SK-N-SH (cell line): ENCODE measurements around the gene ALG11. TPM values are rescaled to one million over a fixed set of nuclear protein-coding genes. Genes with fewer than 3 reads are reported as not detected.

Experiments used
- CTCF ChIA-PET: fragments of 300-600, 350-600 bp; formaldehyde crosslinking; extraction: SDS; loops from one replicate; lab custom pipeline; 2021; lab: Yijun Ruan, JAX
- POLR2A ChIA-PET: fragments of 350-600 bp; sonication (Branson Sonifier 250); formaldehyde crosslinking; extraction: SDS; loops from one replicate; lab custom pipeline; 2020; ENCODE audit warnings: antibody characterized with exemption, inconsistent platforms; lab: Yijun Ruan, JAX
- DNase-seq: peaks from one replicate; pipeline ENCODE4 v3.0.0; 2012
- H2AFZ ChIP-seq: fragments of 200-600 bp; sonication (generic); 2 replicates; pipeline ENCODE4 v1.8.1; 2016; ENCODE audit warnings: antibody characterized with exemption, mild to moderate bottlenecking, low read depth
- H3F3A ChIP-seq: fragments of 200-600 bp; sonication (generic); replicated peaks from 2 replicates; pipeline ENCODE3; 2016; ENCODE audit warnings: antibody characterized with exemption, mild to moderate bottlenecking; ENCODE audit not compliant: insufficient read depth
- H3K27ac ChIP-seq, 2 experiments: fragments of 200-500 bp in 1 of 2; fragments of 200-600 bp in 1 of 2; sonication (Bioruptor generic) in 1 of 2; sonication (generic), shearing (Covaris generic) in 1 of 2; 2 replicates each; pipeline versions ENCODE4 v1.5.1 to v1.6.1; 2014 to 2016; ENCODE audit warnings: low read depth in 2 of 2, inconsistent platforms in 1 of 2, low read length in 1 of 2, mild to moderate bottlenecking in 1 of 2, mixed read lengths in 1 of 2
- H3K27me3 ChIP-seq: fragments of 200-600 bp; sonication (generic), shearing (Covaris generic); 2 replicates; pipeline ENCODE4 v1.6.1; 2016; ENCODE audit warnings: mixed run types; ENCODE audit not compliant: insufficient read depth
- H3K36me3 ChIP-seq, 2 experiments: fragments of 200-500 bp in 1 of 2; fragments of 200-600 bp in 1 of 2; sonication (Bioruptor generic) in 1 of 2; sonication (generic) in 1 of 2; replicated peaks in 1 of 2; 2 replicates each; pipeline versions ENCODE3 to v1.5.1; 2014 to 2016; ENCODE audit warnings: low read length in 1 of 2, mild to moderate bottlenecking in 1 of 2; ENCODE audit not compliant: insufficient read depth in 2 of 2, control insufficient read depth in 1 of 2
- H3K4me1 ChIP-seq, 2 experiments: fragments of 200-500 bp in 1 of 2; fragments of 200-600 bp in 1 of 2; sonication (Bioruptor generic) in 1 of 2; sonication (generic), shearing (Covaris generic) in 1 of 2; 2 replicates each; pipeline versions ENCODE4 v1.5.1 to v1.6.1; 2014 to 2016; ENCODE audit warnings: low read depth in 1 of 2, low read length in 1 of 2, mixed run types in 1 of 2; ENCODE audit not compliant: insufficient read depth in 2 of 2, control insufficient read depth in 1 of 2
- H3K4me2 ChIP-seq: fragments of 200-600 bp; sonication (generic), shearing (Covaris generic); 2 replicates; pipeline ENCODE4 v1.6.1; 2017; ENCODE audit warnings: mixed run types
- H3K4me3 ChIP-seq, 2 experiments: fragments of 200-500 bp in 1 of 2; fragments of 200-600 bp in 1 of 2; sonication (Bioruptor generic) in 1 of 2; sonication (generic), shearing (Covaris generic) in 1 of 2; 2 replicates each; pipeline versions ENCODE4 v1.5.1 to v1.8.1; 2014 to 2016; ENCODE audit warnings: low read depth in 2 of 2, inconsistent platforms in 1 of 2, low read length in 1 of 2, mild to moderate bottlenecking in 1 of 2, mixed read lengths in 1 of 2, moderate library complexity in 1 of 2
- H3K79me2 ChIP-seq: fragments of 200-600 bp; sonication (generic); 2 replicates; pipeline ENCODE4 v1.8.1; 2017; ENCODE audit warnings: mild to moderate bottlenecking; ENCODE audit not compliant: insufficient read depth
- H3K9ac ChIP-seq: fragments of 200-600 bp; sonication (generic); 2 replicates; pipeline ENCODE4 v1.6.1; 2017; ENCODE audit warnings: mixed run types
- H3K9me2 ChIP-seq: fragments of 200-600 bp; sonication (generic); 2 replicates; pipeline ENCODE4 v1.6.1; 2017; ENCODE audit warnings: mixed run types
- H3K9me3 ChIP-seq: fragments of 200-600 bp; sonication (generic); 2 replicates; pipeline ENCODE4 v1.6.1; 2017; ENCODE audit warnings: mixed run types, mild to moderate bottlenecking, moderate library complexity
- H4K20me1 ChIP-seq: fragments of 200-600 bp; sonication (generic); 2 replicates; pipeline ENCODE4 v1.6.1; 2017; ENCODE audit warnings: mild to moderate bottlenecking, mixed run types; ENCODE audit not compliant: insufficient read depth
- ELF1 ChIP-seq: IDR thresholded peaks from 2 replicates; pipeline ENCODE4 v1.4.0; 2012
- FOSL2 ChIP-seq: IDR thresholded peaks from 2 replicates; pipeline ENCODE4 v1.4.0; 2012; ENCODE audit warnings: low read depth, mild to moderate bottlenecking, moderate library complexity, borderline replicate concordance
- JUND ChIP-seq: IDR thresholded peaks from 2 replicates; pipeline ENCODE4 v1.4.0; 2012
- NRF1 ChIP-seq: IDR thresholded peaks from 2 replicates; pipeline ENCODE4 v1.6.1; 2012; ENCODE audit warnings: low read depth, mild to moderate bottlenecking, low read length
- POLR2AphosphoS5 ChIP-seq: IDR thresholded peaks from 2 replicates; pipeline ENCODE4 v1.6.1; 2012; ENCODE audit warnings: low read depth, low read length
- RXRA ChIP-seq: IDR thresholded peaks from 2 replicates; pipeline ENCODE4 v1.4.0; 2012; ENCODE audit warnings: low read depth, mild to moderate bottlenecking, borderline replicate concordance
- SMC3 ChIP-seq: IDR thresholded peaks from 2 replicates; pipeline ENCODE4 v1.6.1; 2012; ENCODE audit warnings: low read depth, low read length, improper control_type of control experiment
- TEAD4 ChIP-seq: IDR thresholded peaks from 2 replicates; pipeline ENCODE4 v1.4.0; 2012; ENCODE audit warnings: mild to moderate bottlenecking, borderline replicate concordance; ENCODE audit not compliant: insufficient read depth
- USF2 ChIP-seq: fragments of 150-350 bp; IDR thresholded peaks from 2 replicates; pipeline ENCODE4 v1.6.1; 2017; ENCODE audit warnings: antibody characterized with exemption, low read length, low read depth, borderline replicate concordance
- WGBS: methylation state at CpG from one replicate; pipeline ENCODE4 v1.1.6; 2017; ENCODE audit warnings: low lambda C conversion rate; 5-methylcytosine and 5-hydroxymethylcytosine counted together
- polyA plus RNA-seq, 3 experiments: library from polyadenylated mRNA; depleted of rRNA; stranded (reverse); fragments of >200 nt; gene quantifications; 2 replicates each; pipeline ENCODE4 v1.2.3, GENCODE V29; 2012
- TF ChIP-seq, protein P1 (sequence below): fragments of 200-600 bp; sonication (generic); IDR thresholded peaks from 2 replicates; pipeline ENCODE4 v1.6.1; 2017; ENCODE audit warnings: antibody characterized with exemption, mild to moderate bottlenecking, moderate library complexity
- TF ChIP-seq, protein P2 (sequence below): IDR thresholded peaks from 2 replicates; pipeline ENCODE4 v1.4.0; 2012; ENCODE audit warnings: low read depth

ALG11 gene
- polyA plus RNA-seq, 1 of the 3 experiments (the other 2 are of a cell fraction), result 5.0 TPM

DNA sequence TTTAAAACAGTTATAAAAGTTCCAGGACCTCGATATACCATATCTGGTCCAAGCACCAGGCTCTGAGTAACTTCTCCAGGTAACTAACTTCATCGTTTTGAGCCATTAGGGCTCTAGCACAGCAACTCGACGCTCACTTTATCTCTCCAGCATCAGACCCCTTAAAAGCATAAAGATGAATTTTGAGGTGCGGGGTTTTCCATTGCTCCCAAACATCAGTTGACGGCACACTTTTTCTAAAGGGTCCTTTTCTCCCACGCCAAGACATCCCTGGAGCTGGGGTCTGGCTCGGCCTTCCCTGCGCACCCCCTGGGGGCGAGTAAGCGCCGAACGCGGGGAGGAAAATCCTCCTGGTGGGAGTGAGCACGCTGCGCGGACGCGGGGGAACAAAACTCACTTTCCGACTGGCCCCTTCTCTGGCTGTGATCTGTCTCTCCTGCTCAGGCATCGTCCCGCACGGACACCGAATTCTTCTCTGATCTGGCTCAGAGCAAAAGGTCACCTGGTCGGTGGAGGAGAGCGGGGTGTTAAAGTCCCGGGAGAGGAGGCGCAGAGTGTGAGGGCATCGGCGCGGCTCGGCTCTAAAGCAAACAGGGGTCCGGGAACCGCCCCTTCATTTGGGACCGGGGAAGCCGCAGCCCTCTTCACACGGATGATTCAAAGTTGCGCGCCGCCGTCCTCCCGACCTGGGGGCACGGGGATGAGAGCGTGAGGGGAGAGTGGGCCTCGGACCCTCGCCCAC is 1.1 kb upstream of the ALG11 start, which contains the start of gene ATP7B:
Gene ATP7B (minus strand): TSS at position 561 of the 742 bp plus-strand sequence. CDS start 113 bp downstream, at position 448.
- H3K4me2 ChIP-seq, result peak within 1 kb of the TSS; percentile 98
- peaks cover 0 to 13% of the 10 kb centered on the region in 2 experiments for H3K36me3 ChIP-seq
- peaks cover 7 to 12% of the 10 kb centered on the region in 2 experiments; a peak in 3 of 4 replicates for H3K4me1 ChIP-seq
- no peaks in the 10 kb centered on the region for H3K27me3 ChIP-seq
- H3K9ac ChIP-seq, result peak within 1 kb of the TSS; percentile 91
- no peaks in the 10 kb centered on the region for H3F3A ChIP-seq
- WGBS, result 26% methylated on average over 24 of the region's 46 CpGs
- peak within 1 kb of the TSS; percentile 98 for H3K4me3 ChIP-seq
- no peaks in the 10 kb centered on the region for H3K9me3 ChIP-seq
- CTCF ChIA-PET, result interaction anchor here (1.1 to 1.2 kb wide), 2 partner anchors 7 to 195 kb away, joined by 3 to 4 read pairs; no protein-coding TSS in a partner anchor
- H3K9me2 ChIP-seq, result no peaks in the 10 kb centered on the region
- no peaks in the 10 kb centered on the region for H4K20me1 ChIP-seq
- peak within 1 kb of the TSS; percentile 67 to 72 for H3K27ac ChIP-seq
- TF ChIP-seq USF2 (no peak), JUND (no peak)
- TF ChIP-seq, protein P1, sequence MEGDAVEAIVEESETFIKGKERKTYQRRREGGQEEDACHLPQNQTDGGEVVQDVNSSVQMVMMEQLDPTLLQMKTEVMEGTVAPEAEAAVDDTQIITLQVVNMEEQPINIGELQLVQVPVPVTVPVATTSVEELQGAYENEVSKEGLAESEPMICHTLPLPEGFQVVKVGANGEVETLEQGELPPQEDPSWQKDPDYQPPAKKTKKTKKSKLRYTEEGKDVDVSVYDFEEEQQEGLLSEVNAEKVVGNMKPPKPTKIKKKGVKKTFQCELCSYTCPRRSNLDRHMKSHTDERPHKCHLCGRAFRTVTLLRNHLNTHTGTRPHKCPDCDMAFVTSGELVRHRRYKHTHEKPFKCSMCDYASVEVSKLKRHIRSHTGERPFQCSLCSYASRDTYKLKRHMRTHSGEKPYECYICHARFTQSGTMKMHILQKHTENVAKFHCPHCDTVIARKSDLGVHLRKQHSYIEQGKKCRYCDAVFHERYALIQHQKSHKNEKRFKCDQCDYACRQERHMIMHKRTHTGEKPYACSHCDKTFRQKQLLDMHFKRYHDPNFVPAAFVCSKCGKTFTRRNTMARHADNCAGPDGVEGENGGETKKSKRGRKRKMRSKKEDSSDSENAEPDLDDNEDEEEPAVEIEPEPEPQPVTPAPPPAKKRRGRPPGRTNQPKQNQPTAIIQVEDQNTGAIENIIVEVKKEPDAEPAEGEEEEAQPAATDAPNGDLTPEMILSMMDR, result peak; percentile 27
- POLR2A ChIA-PET, result interaction anchor here (1.5 kb wide), 1 partner anchor 183 kb away, joined by 4 read pairs; no protein-coding TSS in a partner anchor
- DNase-seq, result peak; percentile 57
- peak within 1 kb of the TSS; percentile 98 for H2AFZ ChIP-seq
- H3K79me2 ChIP-seq, result peaks cover 46% of the 10 kb centered on the region

DNA sequence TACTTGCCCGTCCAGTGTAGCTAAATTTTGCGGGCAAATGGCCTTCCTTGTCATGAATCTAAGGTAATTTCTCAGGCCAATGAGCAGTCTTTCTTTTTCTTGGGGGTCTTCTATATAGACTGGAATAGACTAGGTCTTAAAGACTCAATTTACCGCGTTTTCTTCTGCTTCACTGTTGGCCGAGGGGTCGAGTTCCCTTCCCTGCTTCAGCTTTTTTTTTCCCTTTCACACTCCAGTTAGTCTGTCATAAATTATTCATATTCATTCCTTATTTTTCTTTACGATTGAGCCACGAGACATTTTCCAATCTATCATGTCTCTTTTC is 276 bp downstream of the ALG11 start:
- H2AFZ ChIP-seq, result peak overlapping the region; percentile 90
- no peaks in the 10 kb centered on the region for H3F3A ChIP-seq
- peak overlapping the region; percentile 98 for H3K4me3 ChIP-seq
- peak overlapping the region; percentile 67 to 72 for H3K27ac ChIP-seq
- no peaks in the 10 kb centered on the region for H3K27me3 ChIP-seq
- WGBS, result 3% methylated on average over 8 of the region's 8 CpGs
- H3K79me2 ChIP-seq, result peaks cover 60% of the 10 kb centered on the region
- H3K4me1 ChIP-seq, result peaks cover 7 to 12% of the 10 kb centered on the region in 2 experiments; a peak in 3 of 4 replicates
- CTCF ChIA-PET, result interaction anchor here (1.6 to 1.8 kb wide), 2 partner anchors 115 to 438 kb away, joined by 5 to 6 read pairs; no protein-coding TSS in a partner anchor
- no peak for DNase-seq
- TF ChIP-seq POLR2AphosphoS5 (no peak), FOSL2 (no peak)
- H3K9me2 ChIP-seq, result no peaks in the 10 kb centered on the region
- H3K36me3 ChIP-seq, result peaks cover 0 to 16% of the 10 kb centered on the region in 2 experiments
- peak overlapping the region; percentile 73 for H3K4me2 ChIP-seq
- H3K9me3 ChIP-seq, result no peaks in the 10 kb centered on the region
- POLR2A ChIA-PET, result interaction anchor here (1.5 kb wide), 1 partner anchor 182 kb away, joined by 4 read pairs; no protein-coding TSS in a partner anchor
- H4K20me1 ChIP-seq, result no peaks in the 10 kb centered on the region
- peak overlapping the region; percentile 91 for H3K9ac ChIP-seq

DNA sequence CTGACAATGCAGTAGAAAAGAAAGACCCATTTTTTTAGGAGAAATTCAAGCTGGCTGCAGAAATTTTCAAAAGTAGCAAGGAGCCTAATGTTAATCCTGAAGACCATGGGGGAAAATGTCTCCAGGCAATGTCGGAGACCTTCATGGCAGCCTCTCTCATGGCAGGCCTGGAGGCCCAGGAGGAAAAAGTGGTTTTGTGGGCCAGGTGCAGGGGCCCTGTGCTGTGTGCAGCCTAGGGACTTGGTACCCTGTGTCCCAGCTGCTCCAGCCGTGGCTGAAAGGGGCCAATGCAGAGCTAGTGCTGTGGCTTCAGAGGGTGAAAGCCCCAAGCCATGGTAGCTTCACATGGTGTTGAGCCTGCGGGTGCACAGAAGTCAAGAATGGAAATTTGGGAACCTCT is 4.1 kb downstream of the ALG11 start:
- Histone ChIP-seq H3K4me1 (peaks cover 0 to 9% of the 10 kb centered on the region in 2 experiments; a peak in 1 of 4 replicates), H3K79me2 (peaks cover 78% of the 10 kb centered on the region), H3K27ac (no peak overlapping the region), H3K36me3 (peaks cover 25 to 37% of the 10 kb centered on the region in 2 experiments), H3K9ac (no peak overlapping the region), H3K9me3 (no peaks in the 10 kb centered on the region), H4K20me1 (no peaks in the 10 kb centered on the region), H3K4me2 (no peak overlapping the region), H2AFZ (no peak overlapping the region), H3F3A (no peaks in the 10 kb centered on the region), H3K4me3 (no peak overlapping the region), H3K9me2 (no peaks in the 10 kb centered on the region), H3K27me3 (no peaks in the 10 kb centered on the region)
- no peak for DNase-seq
- WGBS, result 96% methylated on average over 3 of the region's 3 CpGs
- TF ChIP-seq SMC3 (no peak), TEAD4 (no peak), ELF1 (no peak), NRF1 (no peak), RXRA (no peak), JUND (no peak)
- TF ChIP-seq, protein P2, sequence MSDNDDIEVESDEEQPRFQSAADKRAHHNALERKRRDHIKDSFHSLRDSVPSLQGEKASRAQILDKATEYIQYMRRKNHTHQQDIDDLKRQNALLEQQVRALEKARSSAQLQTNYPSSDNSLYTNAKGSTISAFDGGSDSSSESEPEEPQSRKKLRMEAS, result no peak
- ChIA-PET POLR2A (no interaction called here), CTCF (no interaction called here)
